ENCODE measurements around the gene AP1G2.

AP1G2 gene

DNA sequence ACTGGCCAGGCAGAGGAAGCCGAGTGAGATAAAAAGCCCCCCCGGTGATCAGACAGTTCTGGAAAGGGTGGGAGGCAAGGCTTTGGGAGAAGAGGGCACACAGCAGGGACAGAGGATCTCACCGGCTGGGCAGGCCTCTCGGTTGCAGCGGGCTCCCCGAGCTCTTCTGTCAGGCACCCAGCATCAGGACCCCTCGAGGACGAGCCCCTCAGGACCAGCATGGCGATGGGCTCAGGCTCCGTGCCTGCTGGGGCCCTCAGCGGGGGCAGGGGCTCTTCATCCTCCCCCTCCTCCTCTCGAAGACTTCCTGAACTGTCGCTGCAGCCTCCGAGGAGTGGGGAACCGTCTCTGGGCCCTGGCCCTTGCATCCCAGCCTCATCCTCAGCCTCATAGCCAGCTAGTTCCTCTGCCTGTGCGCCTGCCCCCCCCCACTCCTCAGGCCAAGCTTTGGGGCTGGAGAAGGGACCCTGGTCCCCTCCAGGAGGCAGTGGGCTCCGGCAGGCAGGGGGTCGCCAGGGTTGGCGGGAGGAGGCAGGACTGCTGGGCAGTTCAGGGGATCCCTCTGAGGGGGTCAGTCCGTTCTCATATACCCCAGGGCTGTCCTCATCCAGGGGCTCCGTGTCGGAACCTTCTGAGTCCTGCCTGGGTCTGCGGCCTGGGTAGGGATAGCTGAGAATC is 3.4 kb upstream of the AP1G2 start:
- no peak for DNase-seq

DNA sequence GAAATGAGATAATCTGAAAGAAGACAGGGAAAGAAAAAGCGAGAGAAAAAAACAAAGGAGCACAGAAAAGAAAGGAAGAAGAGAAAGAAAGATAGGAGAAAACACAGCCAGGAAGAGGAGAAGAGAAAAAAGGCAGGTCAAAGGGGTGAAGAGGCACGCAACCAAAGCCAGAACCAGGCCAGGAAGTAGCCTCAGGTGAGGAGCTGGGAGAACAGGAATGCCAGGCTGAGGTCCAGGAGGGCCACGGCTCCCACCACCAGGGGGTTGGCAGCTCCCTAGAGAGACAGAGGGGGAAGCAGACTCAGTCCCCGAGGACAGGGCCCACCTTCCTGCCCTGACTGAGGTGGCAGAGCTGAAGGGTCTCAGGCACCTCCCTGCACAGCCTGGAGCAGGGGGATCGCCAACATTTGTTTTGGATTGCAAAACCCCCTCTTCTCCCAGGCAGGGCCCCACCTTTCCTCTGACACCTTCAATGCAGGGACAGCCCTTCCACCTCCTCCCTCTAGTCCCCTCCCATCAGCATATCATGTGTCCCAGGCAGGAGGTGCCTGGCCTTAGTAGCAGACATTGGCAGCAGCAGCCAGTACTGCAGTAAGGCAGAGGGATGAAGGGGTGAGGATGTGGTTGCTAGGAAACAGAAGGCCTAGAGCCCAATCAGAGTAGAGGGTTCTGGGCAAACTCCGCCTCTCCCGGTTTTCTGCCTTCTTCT is 2.0 kb upstream of the AP1G2 start:
- no peak for DNase-seq

GRCh38 chr14:23568600-23569331 is 1.2 kb upstream of the AP1G2 start:
- DNase-seq: peak; percentile 23

DNA sequence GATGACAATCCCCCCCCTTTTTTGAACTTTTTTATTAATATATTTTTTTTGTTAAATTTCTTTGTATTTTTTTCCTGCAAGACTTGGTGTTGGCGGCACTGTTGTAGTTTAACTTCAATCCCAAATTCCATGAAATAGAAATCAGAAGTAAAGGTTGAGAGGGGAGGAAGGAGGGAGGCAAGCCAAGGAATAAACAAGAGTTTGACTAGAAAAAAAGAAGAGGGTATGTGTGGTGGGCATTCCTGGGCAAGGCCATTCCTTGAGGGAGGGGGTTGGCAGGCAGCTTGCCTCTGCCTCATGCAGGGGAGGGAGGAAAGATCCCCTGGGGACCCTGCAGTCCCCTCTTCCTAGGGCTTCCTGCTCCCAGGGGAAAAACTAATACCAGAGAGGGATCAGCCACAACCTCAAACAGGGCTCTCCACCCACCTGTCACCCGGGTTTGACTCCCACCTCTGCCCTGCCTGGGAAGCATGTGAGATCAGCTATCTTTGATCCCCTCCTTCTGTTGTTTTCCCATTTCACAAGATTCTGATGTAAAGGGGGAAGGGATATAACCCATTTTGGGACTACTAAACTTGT is 519 bp upstream of the AP1G2 start:
- no peak for DNase-seq

GRCh38 chr14:23566778-23567185 is 809 bp downstream of the AP1G2 start:
- no peak for DNase-seq

DNA sequence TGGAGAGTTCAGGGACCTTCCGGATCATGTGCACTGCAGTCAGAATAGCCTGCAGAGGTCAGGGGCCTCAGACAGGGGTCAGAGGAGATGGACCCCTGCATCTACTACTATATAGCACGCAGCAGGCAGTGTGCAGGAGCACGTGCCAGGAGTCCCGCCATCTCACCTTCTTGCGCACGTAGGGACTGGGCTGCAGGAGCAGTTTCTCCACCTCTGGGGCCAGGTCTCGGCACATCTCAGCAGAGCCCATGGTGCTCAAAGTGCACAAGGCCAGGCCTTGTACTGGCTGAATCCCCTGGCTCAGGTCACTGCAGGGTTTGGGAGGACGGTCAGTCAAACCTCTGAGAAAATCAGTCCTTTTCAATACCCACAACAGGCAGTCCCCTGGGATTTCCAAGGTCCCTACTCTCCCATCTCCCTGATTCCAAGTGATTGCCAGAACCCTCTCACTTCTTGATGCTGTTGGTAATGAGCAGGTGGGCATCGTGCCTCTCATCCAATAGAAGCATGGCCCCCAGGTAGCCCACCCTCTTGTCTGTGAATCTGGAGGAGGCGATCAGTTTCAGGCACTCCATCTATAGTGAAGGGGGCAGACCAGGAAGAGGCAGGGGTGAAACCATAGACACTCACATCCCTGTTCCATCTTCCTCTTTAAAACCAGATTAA is 1.3 kb downstream of the AP1G2 start:
- no peak for DNase-seq

GRCh38 chr14:23565626-23566025 is 2.0 kb downstream of the AP1G2 start:
- no peak for DNase-seq

DNA sequence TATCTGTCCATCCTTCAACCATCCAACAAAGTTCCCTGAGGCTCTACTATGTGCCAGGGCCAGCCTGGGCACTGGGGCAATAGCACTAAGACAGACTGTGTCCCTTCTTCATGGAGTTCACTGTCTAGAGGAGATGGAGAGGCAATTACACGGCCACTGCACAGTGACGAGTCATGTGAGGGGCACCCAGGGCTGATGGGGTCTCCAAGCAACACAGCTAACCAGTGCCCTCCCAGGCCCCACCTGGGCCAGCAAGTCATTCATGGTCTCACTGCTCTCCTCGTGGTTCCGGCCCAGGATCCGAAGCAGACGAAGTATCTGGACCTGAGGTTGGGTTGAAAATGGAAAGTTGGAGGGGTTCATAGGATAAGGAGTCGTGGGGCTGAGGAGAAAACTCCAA is 2.7 kb downstream of the AP1G2 start:
- DNase-seq: no peak

DNA sequence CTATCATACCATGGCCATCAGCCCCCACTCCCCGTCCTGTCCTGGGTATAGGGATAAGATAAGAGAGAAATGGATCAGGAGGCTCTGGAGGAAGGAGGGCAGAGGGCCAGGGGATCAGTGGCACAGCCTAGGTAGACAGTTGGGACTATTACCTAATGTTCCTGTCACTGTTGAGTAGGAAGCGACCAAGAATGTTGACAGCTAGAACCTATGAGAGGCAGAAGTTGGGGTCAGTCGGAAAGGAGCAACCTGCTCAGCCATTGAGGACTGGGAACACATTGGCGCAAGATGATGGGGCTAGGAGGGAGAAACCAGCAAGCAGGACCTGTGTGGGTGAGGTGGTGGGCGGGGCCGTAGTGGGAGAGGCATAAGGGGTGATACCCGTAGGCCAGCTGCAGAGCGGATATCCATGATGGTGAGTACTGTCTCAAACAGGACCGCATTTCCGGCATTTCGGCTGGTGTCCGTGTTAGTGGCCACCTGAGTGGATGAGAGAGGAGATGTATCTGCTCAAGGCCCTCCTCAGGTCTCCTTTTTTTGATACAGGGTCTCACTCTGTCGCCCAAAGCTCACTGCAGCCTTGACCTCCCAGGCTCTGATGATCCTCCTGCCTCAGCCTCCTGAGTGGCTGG is 3.3 kb downstream of the AP1G2 start:
- no peak for DNase-seq

- DNase-seq: no peak
Measured at GRCh38 chr14:23563473-23564180, 4.0 kb downstream of the AP1G2 start.

DNA sequence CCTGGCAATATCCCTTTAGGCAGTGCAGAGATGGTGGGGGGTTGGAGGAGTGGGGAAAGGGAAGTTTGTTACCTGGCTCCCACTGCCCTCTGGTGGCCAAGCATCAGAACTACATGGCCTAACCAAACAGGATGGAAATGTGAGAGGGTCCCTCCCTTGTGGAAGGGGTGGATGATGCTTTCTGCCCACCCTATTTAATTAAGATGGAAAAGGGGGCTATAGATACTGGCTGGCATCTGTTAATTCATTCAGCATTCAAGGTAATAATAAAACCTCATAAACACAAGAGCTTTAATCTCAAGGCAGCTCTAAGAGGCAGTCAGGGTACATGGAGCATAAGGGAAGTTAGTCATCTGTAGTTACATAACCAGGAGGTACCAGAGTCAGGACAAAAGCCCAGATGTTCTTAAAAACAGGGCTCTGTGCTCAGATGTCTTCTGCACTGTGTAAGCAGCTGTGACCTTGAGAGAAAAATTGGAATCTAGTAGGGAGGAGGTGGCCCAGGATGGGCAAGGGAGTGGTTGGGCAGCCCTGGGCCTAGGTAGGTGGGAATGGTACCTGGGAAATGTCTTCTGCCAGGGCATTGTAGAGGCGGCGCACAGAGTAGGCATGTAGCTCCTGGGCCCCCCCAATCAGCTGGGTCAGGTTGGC is 4.6 kb downstream of the AP1G2 start:
- DNase-seq: peak; percentile 19

DNA sequence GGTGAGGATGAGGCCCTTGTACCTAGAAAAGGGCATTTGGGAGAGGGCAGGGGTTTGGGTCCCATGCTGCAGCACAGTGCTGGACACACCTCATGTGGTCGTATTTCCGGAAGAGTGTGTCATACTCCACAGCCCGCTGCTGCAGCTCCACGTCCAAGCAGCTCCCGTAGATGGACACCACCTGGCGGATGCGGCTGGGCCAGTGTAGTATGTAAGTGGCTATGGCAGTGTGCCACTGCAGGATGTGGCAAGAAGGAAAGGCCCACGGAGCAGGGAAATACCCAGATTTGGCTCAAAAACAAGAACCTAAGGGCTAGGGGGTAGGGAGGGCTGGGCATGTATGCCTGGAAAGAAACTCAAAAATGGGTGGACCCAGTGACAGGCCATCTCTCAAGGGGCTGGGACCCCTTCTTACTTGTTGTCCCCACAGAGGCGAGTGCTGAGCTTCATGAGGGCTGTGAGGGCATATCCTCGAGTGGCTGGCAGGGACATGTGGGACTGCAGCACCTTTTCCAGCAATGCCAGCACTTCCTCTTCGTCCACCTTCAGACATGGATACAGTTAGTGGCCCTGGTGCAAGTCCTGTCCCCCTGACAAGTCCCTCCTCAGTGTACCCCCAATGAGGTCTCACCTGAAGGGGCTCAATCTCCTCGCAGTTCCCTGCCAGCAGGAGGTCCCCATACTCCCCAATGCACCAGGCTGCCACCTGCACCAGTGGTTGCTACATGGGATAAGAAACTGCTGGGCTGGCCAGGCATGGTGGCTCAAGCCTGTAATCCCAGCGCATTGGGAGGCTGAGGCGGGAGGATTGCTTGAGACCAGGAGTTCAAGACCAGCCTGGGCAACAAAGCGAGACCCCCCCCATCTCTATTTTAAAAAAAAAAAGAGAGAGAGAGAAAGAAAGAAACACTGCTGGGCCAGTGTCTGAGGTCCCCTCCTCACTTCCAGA is 5.4 kb downstream of the AP1G2 start:
- DNase-seq: no peak

DNA sequence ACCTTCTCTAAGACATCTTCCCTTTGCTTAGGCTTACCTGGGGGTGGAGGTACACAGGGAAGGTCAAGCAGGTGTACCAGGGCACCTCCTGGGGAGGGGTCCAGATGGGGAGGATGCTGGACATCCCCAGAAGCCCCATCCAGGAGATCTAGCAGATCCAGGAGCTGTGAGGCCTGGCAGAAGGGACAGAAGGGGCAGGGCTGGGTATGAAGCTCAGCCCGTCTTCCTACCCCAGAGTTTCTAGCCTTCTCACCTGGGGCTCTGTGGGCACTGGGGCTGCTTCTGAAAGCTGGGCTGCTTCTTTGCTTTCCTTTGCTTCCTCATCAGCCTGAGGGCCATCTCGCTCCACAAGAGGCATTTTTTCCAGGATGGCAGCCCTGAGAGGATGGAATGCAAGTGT is 6.3 kb downstream of the AP1G2 start:
- no peak for DNase-seq

DNA sequence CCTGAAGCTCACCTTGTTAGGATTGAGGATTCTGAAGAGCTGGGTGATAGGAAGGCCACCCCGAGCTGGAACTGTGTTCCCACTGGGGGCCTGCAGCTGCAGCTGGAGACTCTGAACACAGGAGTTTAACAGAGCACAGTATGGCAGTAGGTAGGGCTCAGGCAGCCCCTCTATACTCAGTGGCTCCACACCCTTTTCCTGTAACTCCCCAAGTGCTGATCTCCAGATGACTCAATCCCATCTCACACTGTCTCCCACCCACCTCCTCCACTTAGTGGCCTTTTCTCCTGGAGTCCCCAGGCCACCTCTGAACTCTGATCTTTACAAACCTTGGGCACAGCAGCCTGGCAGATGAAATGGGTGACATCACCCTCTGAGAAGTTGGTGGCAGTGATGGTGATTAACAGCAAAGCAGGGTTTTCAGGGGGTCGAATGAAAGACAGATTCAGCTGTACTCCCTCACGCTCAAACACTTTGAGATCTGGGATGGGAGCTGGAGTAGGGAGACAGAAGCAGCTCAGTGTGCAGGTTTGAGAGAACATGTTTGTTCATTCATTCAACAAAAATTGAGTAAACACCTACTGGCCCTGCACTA is 7.6 kb downstream of the AP1G2 start:
- no peak for DNase-seq

DNA sequence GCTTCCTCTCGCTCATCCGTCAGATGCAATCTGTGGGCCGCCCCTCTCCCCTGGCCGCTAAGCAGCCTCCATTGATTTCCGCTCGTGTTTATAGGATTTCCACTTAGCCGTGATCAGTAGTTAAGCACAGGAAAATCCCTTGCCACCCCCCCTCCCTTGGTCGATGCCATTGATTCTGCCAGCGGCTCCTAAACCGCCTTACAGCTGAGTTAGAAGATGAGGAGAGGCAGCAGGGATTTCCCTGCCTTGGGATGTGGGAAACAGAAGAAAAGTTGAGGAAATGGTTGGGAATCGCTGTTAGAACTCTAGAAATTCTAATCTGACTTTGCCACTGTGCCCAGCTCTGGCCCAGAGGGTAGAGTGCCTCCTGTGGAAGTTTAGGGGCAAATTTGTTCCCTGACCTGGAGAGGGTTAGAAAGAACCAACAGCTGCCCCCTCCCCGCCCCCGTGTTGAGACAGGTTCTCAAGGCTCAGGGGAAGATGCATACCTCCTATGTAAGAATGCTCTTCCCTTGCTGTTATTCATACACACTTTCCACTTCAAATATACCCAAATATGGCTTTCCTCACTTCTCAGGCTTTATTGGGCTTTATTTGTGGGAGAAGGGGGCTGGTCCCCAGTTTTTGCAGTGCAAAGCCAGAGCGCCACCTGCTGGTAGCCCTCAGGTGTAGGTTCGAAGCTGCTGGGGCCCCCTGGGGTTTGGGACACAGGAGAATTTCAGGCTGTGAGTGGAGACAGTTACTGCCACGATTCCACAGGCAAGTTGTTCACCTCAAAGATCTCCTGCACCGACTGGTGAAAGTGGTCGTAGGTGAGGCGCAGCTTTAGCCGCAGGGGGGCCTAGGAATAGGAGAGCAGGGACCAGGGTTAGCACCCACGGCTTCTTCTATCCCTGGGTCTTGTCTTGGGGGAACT is 8.3 kb downstream of the AP1G2 start:
- DNase-seq: no peak

DNA sequence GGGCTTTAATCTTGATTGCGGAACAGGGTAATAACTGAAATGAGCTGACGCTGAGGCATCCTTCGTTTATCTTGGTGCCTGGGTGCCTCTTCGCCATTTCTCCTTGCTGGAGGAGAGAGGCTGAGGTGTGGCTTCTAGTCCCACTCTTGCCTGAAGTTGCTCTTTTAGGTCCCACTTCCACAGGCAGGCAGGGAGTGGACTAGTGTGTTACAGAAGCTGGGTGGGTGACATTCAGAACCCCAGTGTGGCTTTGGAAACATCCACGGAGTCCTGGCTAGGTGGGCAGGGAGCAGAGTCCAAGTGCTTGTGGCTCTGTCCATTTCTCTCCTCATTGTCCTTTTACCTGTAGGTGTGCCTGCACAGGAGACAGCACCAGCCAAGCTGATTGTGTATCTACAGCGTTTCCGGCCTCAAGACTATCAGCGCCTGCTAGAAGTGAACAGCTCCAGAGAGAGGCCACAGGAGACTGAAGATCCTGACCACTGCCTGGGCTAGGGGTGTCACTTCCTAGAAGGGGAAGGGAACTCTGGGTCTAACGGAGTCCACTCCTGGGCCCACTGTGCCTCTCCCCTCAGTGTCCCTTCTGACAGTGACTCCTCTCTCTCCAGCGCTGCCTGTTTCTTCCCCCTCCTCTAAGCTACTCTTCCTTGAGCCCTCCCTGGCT is 9.1 kb downstream of the AP1G2 start:
- DNase-seq: no peak

- DNase-seq: no peak
Measured at GRCh38 chr14:23557946-23558345, 9.6 kb downstream of the AP1G2 start.

GRCh38 chr14:23557521-23557920 is 10.1 kb downstream of the AP1G2 start:
- DNase-seq: no peak

Measured in GDM1 (cell line).